ENCODE results near the gene FRMD3. TPM values are rescaled to one million over a fixed set of nuclear protein-coding genes. Genes with fewer than 3 reads are reported as not detected.

FRMD3 gene
- total and polyA plus RNA-seq, 7 donors = 8.5 to 182 (median 38.7) TPM

- Histone ChIP-seq H3K9me3 (no peaks in the 10 kb centered on the region), H3K27me3 (ENCODE audit: insufficient read depth in 3 of 3, low read length in 2 of 3) (no peaks in the 10 kb centered on the region), H3K4me1 (peaks cover 7% of the 10 kb centered on the region), H3K36me3 (ENCODE audit: insufficient read depth in 1 of 2, low read depth in 1 of 2) (peaks cover 0 to 13% of the 10 kb centered on the region in 2 donors), H3K27ac (no peak overlapping the region), H3K4me3 (no peak overlapping the region)
- ATAC-seq = no peak
- WGBS, 3 donors = 47 to 66% (median 57%) methylated on average over 2 of the region's 2 CpGs
- intact Hi-C loops (cut with DNase I) = no loop called here
- TF ChIP-seq CTCF (IDR thresholded peaks at IDR 0.05) = no peak
- DNase-seq = no peak
These were observed 243.4 kb downstream of the FRMD3 start for GRCh38 chr9:83294816-83295215.

- 100% methylated on average over 1 of the region's 1 CpG for WGBS, 3 donors
- intact Hi-C loops (cut with DNase I) = no loop called here
- no peaks in the 10 kb centered on the region for H3K9me3 ChIP-seq
- H3K27ac ChIP-seq = no peak overlapping the region
- H3K27me3 ChIP-seq (ENCODE audit: insufficient read depth in 3 of 3, low read length in 2 of 3) = no peaks in the 10 kb centered on the region
- TF ChIP-seq CTCF (IDR thresholded peaks at IDR 0.05) = no peak
- no peaks in the 10 kb centered on the region for H3K4me1 ChIP-seq
- ATAC-seq (no peak), DNase-seq (no peak)
- peaks cover 0 to 11% of the 10 kb centered on the region in 2 donors for H3K36me3 ChIP-seq (ENCODE audit: insufficient read depth in 1 of 2, low read depth in 1 of 2)
- H3K4me3 ChIP-seq = no peak overlapping the region
These were observed 247.0 kb downstream of the FRMD3 start for GRCh38 chr9:83291196-83291595.

- Histone ChIP-seq H3K9me3 (no peaks in the 10 kb centered on the region), H3K4me3 (no peak overlapping the region), H3K36me3 (ENCODE audit: insufficient read depth in 1 of 2, low read depth in 1 of 2) (peaks cover 0 to 11% of the 10 kb centered on the region in 2 donors), H3K27ac (no peak overlapping the region), H3K4me1 (no peaks in the 10 kb centered on the region), H3K27me3 (ENCODE audit: insufficient read depth in 3 of 3, low read length in 2 of 3) (no peaks in the 10 kb centered on the region)
- intact Hi-C loops (cut with DNase I) = no loop called here
- ATAC-seq (no peak), DNase-seq (no peak)
- no peak for TF ChIP-seq CTCF (IDR thresholded peaks at IDR 0.05)
- WGBS, 3 donors = 56 to 75% (median 67%) methylated on average over 5 of the region's 5 CpGs
These were observed 247.5 kb downstream of the FRMD3 start for GRCh38 chr9:83290692-83291091.

GRCh38 chr9:83287021-83287420 lies 251.2 kb downstream of the FRMD3 start:
- Histone ChIP-seq H3K27ac (no peak overlapping the region), H3K4me3 (no peak overlapping the region), H3K36me3 (ENCODE audit: insufficient read depth in 1 of 2, low read depth in 1 of 2) (peaks cover 0 to 7% of the 10 kb centered on the region in 2 donors), H3K27me3 (ENCODE audit: insufficient read depth in 3 of 3, low read length in 2 of 3) (no peaks in the 10 kb centered on the region), H3K4me1 (no peaks in the 10 kb centered on the region), H3K9me3 (no peaks in the 10 kb centered on the region)
- no peak for TF ChIP-seq CTCF (IDR thresholded peaks at IDR 0.05)
- intact Hi-C loops (cut with DNase I) = no loop called here
- no peak for DNase-seq
- no peak for ATAC-seq
- WGBS, 3 donors = 94 to 95% (median 95%) methylated on average over 1 of the region's 1 CpG

- Histone ChIP-seq H3K4me1 (peaks cover 12% of the 10 kb centered on the region), H3K9me3 (no peaks in the 10 kb centered on the region), H3K4me3 (no peak overlapping the region), H3K36me3 (ENCODE audit: insufficient read depth in 1 of 2, low read depth in 1 of 2) (peaks cover 0 to 7% of the 10 kb centered on the region in 2 donors), H3K27me3 (ENCODE audit: insufficient read depth in 3 of 3, low read length in 2 of 3) (no peaks in the 10 kb centered on the region), H3K27ac (no peak overlapping the region)
- DNase-seq (no peak), ATAC-seq (no peak)
- intact Hi-C loops (cut with DNase I) = no loop called here
- whole genome bisulfite sequencing, 3 donors = 28 to 47% (median 39%) methylated on average over 3 of the region's 3 CpGs
- no peak for TF ChIP-seq CTCF (IDR thresholded peaks at IDR 0.05)
These were observed 252.6 kb downstream of the FRMD3 start for GRCh38 chr9:83285445-83286225.
